Uterus (tissue), 4 donors: Measurements from ENCODE around the gene NR6A1. TPM values are rescaled to one million over a fixed set of nuclear protein-coding genes. Genes with fewer than 3 reads are reported as not detected.
A peak's percentile ranks its signal among the peaks of the same experiment; 100 is the strongest.

Experiments
- DNase-seq, 2 donors: peaks; one replicate each; pipeline ENCODE4 v3.0.0-alpha.2; 2019 to 2020
- H3K27ac ChIP-seq, 2 donors: fragments of 200-600 bp; sonication (generic); 1 replicate in 1 of 2; 2 replicates in 1 of 2; pipeline ENCODE4 v1.5.1; 2016 to 2018
- H3K27me3 ChIP-seq, 2 donors: fragments of 200-600 bp; sonication (generic); one replicate each; pipeline ENCODE4 v1.5.1; 2018 to 2019; ENCODE audit warnings: control low read depth in 1 of 2
- H3K36me3 ChIP-seq, 2 donors: fragments of 200-600 bp; sonication (generic); one replicate each; pipeline ENCODE4 v1.5.1; 2019; ENCODE audit warnings: control low read depth in 1 of 2
- H3K4me1 ChIP-seq, 2 donors: fragments of 200-600 bp; sonication (generic); one replicate each; pipeline ENCODE4 v1.5.1; 2018 to 2019; ENCODE audit warnings: control low read depth in 1 of 2
- H3K4me3 ChIP-seq, 2 donors: fragments of 200-600 bp; sonication (generic); 1 replicate in 1 of 2; 2 replicates in 1 of 2; pipeline ENCODE4 v1.5.1; 2018 to 2019; ENCODE audit warnings: mild to moderate bottlenecking in 1 of 2
- H3K9me3 ChIP-seq, 2 donors: fragments of 200-600 bp; sonication (generic); one replicate each; pipeline ENCODE4 v1.5.1; 2019; ENCODE audit warnings: control low read depth in 1 of 2
- CTCF ChIP-seq, 4 experiments: fragments of 200-600 bp in 2 of 4; fragments of 450-650 bp in 2 of 4; sonication (generic) in 2 of 4; IDR thresholded peaks; one replicate each; pipeline ENCODE4 v1.5.1; 2016 to 2019; ENCODE audit warnings: antibody characterized with exemption in 4 of 4, mild to moderate bottlenecking in 2 of 4, moderate library complexity in 1 of 4
- POLR2A ChIP-seq, 2 donors: fragments of 450-650 bp; IDR thresholded peaks; one replicate each; pipeline ENCODE4 v1.6.1; 2016; ENCODE audit warnings: antibody characterized with exemption in 2 of 2, mild to moderate bottlenecking in 1 of 2, moderate library complexity in 1 of 2
- intact Hi-C: fragments of 100-400 bp; cut with DNase I; formaldehyde crosslinking; loops from one replicate; pipeline ENCODE4 v1.15.1; 2023; ENCODE audit warnings: low total_unique reads
- total RNA-seq, 4 donors: library from RNA; depleted of rRNA in 3 of 4; stranded (reverse); fragments of >200 nt in 3 of 4; gene quantifications; one replicate each; pipeline versions ENCODE4 v1.1.0 to v1.2.4, GENCODE V29; 2014 to 2023
- donor health status: DM: yes; HTN: yes; CAD: no.

The NR6A1 gene
- total RNA-seq, 4 donors from 2014 or later = under 0.01 to 2.6 (median 1.3) TPM; not detected in 1

DNA sequence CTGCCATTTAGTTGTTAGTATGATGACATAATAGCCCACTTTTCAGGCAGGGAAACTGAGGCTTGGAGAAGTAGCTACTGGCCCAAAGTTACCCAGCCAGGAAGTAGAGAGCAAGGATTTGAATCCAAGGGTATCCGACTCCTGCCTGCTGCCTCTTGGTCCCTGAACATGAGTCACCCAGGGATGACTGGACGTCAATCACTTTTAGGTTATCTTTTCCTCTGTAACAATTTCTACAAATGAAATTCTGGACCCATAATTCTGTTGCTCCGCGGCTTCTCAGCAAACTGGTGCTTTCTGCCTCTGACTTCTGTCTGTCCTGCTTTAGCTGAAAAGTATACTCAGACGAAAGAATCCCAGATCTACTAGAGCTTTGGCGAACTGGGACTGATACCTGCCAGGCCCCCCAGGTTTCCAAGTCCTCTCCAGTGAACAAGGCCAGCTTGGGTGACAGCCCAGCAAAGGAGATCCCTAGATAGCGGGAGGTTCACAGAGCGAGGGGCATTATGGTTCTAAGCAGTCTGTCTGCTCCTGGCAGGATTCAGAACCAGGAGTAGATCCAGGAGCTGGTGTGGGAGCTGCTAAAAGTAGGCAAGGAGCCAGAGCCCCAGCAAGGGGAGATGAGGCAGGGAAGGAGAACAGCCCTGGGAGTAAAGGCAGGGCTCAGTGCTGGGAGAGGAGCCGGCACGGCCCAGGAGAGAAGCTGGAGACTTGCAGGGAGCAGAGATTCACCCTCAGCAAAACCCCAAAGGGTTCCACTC, 26.4 kb upstream of the NR6A1 start:
- Histone ChIP-seq H3K27me3 (no peaks in the 10 kb centered on the region), H3K4me1 (peaks cover 0 to 19% of the 10 kb centered on the region in 2 donors), H3K36me3 (no peaks in the 10 kb centered on the region), H3K4me3 (no peak overlapping the region), H3K9me3 (no peaks in the 10 kb centered on the region), H3K27ac (peak overlapping the region; percentile 62 to 63)
- intact Hi-C loops = no loop called here
- TF ChIP-seq CTCF (IDR thresholded peaks at IDR 0.05) = no peak
- TF ChIP-seq POLR2A (IDR thresholded peaks at IDR 0.05) = no peak
- DNase-seq = peak; percentile 70 to 81

DNA sequence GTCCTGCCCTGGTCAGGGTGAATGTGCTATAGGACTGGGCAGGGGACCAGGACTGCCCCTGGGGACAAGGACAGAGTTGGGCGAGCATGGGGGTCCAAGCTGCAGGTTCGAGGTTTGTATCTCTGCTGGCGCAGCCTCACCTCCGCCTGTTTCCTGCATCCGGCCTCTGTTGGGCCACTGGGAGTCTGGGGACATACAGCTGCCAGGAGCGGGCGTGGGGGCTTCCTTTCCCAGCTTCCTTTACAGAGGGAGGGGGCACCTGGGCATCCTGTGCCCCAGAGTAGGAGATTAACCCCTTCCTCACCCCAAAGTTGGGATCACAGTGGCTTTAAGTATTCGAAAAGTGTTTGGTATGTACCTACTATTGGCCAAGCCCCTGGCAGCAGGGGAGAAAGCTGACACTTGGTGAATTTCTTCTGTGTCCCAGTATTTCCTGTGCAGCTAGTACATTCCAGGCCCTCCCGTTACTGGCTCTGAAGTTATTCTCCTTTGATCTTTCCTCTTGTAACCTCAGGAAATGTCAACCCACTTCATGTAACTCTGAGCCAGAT, 24.8 kb upstream of the NR6A1 start:
- no peak for DNase-seq
- Histone ChIP-seq H3K27ac (peak overlapping the region; percentile 62 to 63), H3K9me3 (no peaks in the 10 kb centered on the region), H3K4me1 (peaks cover 0 to 20% of the 10 kb centered on the region in 2 donors), H3K36me3 (no peaks in the 10 kb centered on the region), H3K4me3 (no peak overlapping the region), H3K27me3 (no peaks in the 10 kb centered on the region)
- intact Hi-C loops = no loop called here
- TF ChIP-seq POLR2A (IDR thresholded peaks at IDR 0.05) = no peak
- TF ChIP-seq CTCF (IDR thresholded peaks at IDR 0.05) = no peak

DNA sequence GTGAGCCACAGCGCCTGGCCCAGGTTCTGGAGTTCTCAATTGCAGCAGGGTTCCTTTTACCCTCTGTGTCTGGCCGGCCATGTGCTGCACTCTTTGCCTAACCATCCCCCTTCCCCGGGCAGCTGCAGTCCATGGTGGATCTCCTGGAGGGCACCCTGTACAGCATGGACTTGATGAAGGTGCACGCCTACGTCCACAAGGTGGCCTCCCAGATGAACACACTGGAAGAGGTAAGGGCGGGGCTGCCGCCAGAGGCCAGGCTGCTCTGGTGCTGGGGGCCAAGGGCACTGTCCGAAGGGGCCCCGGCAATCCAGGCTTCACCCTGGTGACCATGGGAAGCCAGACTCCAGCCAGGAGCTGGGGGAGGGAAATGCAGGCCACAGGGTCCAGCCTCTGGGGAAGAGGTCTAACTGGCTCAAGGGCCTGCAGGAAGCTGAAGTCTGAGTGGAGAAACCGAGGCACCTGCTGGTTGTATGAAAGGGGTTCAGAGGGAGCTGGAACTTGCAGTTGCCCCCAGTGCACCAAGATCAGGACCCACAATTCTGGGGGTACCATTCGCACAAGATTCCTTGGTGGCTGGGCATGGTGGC, 23.9 kb upstream of the NR6A1 start:
- TF ChIP-seq CTCF (IDR thresholded peaks at IDR 0.05) (no peak), POLR2A (IDR thresholded peaks at IDR 0.05) (no peak)
- Histone ChIP-seq H3K9me3 (no peaks in the 10 kb centered on the region), H3K4me1 (peaks cover 0 to 20% of the 10 kb centered on the region in 2 donors), H3K4me3 (no peak overlapping the region), H3K27ac (peak overlapping the region in 1 of 2 donors; percentile 63), H3K27me3 (no peaks in the 10 kb centered on the region), H3K36me3 (no peaks in the 10 kb centered on the region)
- DNase-seq = no peak
- intact Hi-C loops = no loop called here

DNA sequence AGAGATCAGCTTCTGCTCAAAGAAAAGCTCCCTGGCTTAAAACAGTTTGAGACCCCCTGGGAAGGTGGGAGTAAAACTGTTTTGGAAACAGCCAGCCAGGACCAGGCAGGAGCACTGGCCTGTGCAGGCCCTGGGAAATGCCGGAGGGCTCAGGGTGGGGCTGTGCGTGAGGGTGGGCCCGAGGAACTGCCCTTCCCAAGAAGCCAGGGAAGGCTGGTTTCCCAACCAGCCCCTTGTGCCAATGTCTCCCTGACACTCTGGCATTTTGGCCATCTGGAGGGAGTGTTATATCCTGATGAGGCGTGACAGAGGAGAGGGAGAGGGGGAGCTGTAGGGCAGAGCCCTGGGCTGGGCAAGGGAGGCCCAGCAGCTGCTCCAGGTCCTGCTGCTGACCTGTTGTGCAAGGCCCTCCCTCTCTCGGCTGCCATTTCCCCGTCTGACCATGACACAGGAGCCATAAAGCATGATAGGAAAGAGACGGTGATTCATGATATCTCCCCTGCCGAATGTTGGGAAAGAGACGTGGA, 22.0 kb upstream of the NR6A1 start:
- no peak for TF ChIP-seq CTCF (IDR thresholded peaks at IDR 0.05)
- Histone ChIP-seq H3K9me3 (no peaks in the 10 kb centered on the region), H3K36me3 (no peaks in the 10 kb centered on the region), H3K4me1 (peaks cover 0 to 18% of the 10 kb centered on the region in 2 donors), H3K4me3 (no peak overlapping the region), H3K27me3 (no peaks in the 10 kb centered on the region), H3K27ac (peak overlapping the region; percentile 61 to 63)
- DNase-seq = peak; percentile 76 to 81
- intact Hi-C loops = no loop called here
